Stimulated activated CD4-positive, alpha-beta T cell treated with anti-CD3 and anti-CD28 coated beads, Interleukin-4, amount 100 ng/mL, for 4 hours (primary cell): Measurements from ENCODE around the gene PPP4R3A.

ENCODE experiments used
- DNase-seq, 2 experiments: peaks; one replicate each; pipeline ENCODE4 v3.0.0-alpha.2; 2020

Gene PPP4R3A

GRCh38 chr14:91503000-91503504, 7.1 kb downstream of the PPP4R3A start:
- DNase-seq: no peak

GRCh38 chr14:91501951-91502930, 7.9 kb downstream of the PPP4R3A start:
- DNase-seq: no peak

- DNase-seq: no peak
Observed at GRCh38 chr14:91501348-91501747, 8.8 kb downstream of the PPP4R3A start.

- no peak for DNase-seq
Observed at GRCh38 chr14:91496790-91497189, 13.3 kb downstream of the PPP4R3A start.

- peak in 1 of 2 experiments; percentile 4 for DNase-seq
Observed at GRCh38 chr14:91494392-91495065, 15.6 kb downstream of the PPP4R3A start.

- DNase-seq: no peak
Observed at GRCh38 chr14:91493169-91493568, 16.9 kb downstream of the PPP4R3A start.

GRCh38 chr14:91484744-91485143, 25.4 kb downstream of the PPP4R3A start:
- DNase-seq: no peak

- DNase-seq: no peak
Observed at GRCh38 chr14:91484186-91484585, 25.9 kb downstream of the PPP4R3A start.

GRCh38 chr14:91482263-91483013, 27.7 kb downstream of the PPP4R3A start:
- DNase-seq: no peak

- DNase-seq: no peak
Observed at GRCh38 chr14:91477388-91477787, 32.7 kb downstream of the PPP4R3A start.

- DNase-seq: no peak
Observed at GRCh38 chr14:91473046-91473445, 37.1 kb downstream of the PPP4R3A start.

- no peak for DNase-seq
Observed at GRCh38 chr14:91470216-91470615, 39.9 kb downstream of the PPP4R3A start.

GRCh38 chr14:91466192-91466591, 43.9 kb downstream of the PPP4R3A start:
- no peak for DNase-seq

- no peak for DNase-seq
Observed at GRCh38 chr14:91464615-91465205, 45.4 kb downstream of the PPP4R3A start.

GRCh38 chr14:91458612-91459011, 51.5 kb downstream of the PPP4R3A start:
- DNase-seq: no peak

- DNase-seq: no peak
Observed at GRCh38 chr14:91456283-91456682, 53.8 kb downstream of the PPP4R3A start.

- no peak for DNase-seq
Observed at GRCh38 chr14:91454580-91454979, 55.5 kb downstream of the PPP4R3A start.

GRCh38 chr14:91454155-91454554, 56.0 kb downstream of the PPP4R3A start:
- no peak for DNase-seq

- no peak for DNase-seq
Observed at GRCh38 chr14:91453744-91454143, 56.4 kb downstream of the PPP4R3A start.

GRCh38 chr14:91444335-91445020, 65.6 kb downstream of the PPP4R3A start:
- no peak for DNase-seq

GRCh38 chr14:91439345-91439744, 70.8 kb downstream of the PPP4R3A start:
- DNase-seq: no peak

GRCh38 chr14:91438845-91439244, 71.3 kb downstream of the PPP4R3A start:
- DNase-seq: no peak
